A172 (cell line): ENCODE data around the gene THOC5. TPM values are rescaled to one million over a fixed set of nuclear protein-coding genes. Genes with fewer than 3 reads are reported as not detected.
A peak's percentile ranks its signal among the peaks of the same experiment; 100 is the strongest.

ENCODE experiments used
- DNase-seq: peaks from one replicate; pipeline ENCODE4 v3.0.0-alpha.2; 2015; ENCODE audit warnings: low spot score
- total RNA-seq: library from RNA; depleted of rRNA; stranded (reverse); fragments of >200 nt; shearing (Covaris generic); gene quantifications from 2 replicates; pipeline ENCODE4 v1.2.3, GENCODE V29; 2014; rRNA removed

Gene THOC5
- total RNA-seq, 1 experiment from 2014 or later: 42.8 TPM

DNA sequence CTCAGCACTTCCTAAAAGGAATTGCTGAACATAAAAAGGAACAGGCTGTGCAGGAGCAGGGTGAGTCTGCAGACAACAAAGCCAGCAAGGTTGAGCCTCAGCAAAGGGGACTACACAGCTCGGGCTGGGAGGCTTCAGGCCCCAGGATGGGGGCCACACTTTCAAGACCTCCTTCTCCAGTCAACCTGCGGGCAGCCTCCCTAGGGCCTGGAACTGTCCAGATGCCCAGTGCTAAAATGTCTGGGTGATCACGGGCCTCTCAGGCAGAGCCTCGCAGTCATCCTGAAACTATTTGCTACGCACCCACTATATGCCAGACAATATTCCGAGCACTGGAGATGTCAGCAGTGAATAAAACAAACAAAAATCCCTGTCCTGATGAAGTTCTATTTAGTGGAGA is 77.4 kb downstream of the THOC5 start:
- no peak for DNase-seq

DNA sequence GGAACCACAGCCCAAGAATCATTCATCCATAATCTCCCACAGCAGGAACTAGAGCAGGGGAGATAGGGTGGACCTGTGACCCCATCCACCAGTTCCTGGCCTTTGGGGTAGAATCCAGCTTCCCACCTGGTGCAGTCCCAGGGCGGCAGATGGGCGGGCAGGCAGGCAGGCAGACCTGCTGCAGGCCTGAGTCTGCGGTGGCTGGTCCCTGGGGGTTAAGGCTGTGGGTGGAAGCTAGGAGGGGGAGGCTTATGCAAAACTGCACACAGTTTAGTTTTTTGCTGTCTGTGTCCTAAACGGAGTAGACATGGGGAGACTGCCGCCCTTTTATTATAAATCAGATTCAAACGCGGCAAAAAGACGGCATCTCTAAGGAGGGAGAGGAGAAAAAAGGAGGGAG is 78.0 kb downstream of the THOC5 start:
- DNase-seq: no peak

- no peak for DNase-seq
Measured at GRCh38 chr22:29473001-29473400, 80.6 kb downstream of the THOC5 start.

DNA sequence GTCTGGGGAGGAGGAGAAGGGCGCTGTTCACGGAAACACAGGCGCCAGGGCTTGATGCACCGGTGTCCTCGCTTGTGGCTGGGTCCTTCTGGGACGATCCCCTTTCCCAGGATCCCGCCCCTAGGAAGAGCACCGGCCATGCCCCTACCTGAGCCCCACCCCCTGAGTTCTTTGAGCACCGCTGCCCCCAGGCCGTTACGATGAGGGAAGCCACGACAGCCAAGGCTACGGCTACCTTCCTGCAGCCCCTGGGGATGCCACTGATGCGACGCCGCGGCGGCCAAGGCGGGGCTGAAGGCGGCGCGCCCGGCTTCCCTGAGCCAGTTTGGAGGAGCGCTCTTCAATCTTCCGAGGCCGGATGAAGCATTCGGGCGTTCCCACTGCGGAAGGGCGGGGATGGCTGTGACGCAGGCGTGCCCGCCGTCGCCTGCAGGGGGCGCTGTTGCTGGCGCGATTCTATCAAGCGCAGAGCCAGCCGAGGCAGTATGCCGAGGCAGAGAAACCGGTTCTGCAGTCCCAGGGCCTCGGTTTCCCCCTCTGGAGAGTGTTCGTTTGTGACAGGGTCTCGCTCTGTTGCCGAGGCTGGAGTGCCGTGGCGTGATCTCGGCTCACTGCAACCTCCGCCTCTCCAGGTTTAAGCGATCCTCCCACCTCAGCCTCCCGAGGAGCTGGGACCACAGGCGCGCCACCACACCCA is 83.2 kb downstream of the THOC5 start:
- DNase-seq: peak; percentile 38

DNA sequence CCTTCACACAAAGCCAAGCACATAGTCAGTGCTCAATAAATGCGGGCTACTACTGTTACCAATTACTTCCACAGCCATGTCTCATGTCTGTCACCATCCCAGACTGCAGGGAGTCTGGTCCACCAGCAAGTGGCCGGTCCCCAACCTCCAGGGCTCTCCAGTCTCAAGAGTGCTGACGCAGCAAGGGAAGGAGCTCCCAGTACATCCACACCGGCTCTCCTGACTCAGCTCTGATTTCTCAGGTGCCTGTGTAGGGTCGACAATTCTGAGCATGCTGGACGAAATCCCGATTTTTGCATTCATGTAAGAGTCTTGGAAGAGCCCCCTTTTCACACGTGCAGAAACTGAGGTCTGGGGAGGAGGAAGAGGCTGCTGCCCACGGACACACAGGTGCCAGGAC is 83.8 kb downstream of the THOC5 start:
- DNase-seq: no peak

GRCh38 chr22:29464581-29464980 is 89.0 kb downstream of the THOC5 start:
- DNase-seq: no peak

- no peak for DNase-seq
Measured at GRCh38 chr22:29463629-29464028, 89.9 kb downstream of the THOC5 start.

DNA sequence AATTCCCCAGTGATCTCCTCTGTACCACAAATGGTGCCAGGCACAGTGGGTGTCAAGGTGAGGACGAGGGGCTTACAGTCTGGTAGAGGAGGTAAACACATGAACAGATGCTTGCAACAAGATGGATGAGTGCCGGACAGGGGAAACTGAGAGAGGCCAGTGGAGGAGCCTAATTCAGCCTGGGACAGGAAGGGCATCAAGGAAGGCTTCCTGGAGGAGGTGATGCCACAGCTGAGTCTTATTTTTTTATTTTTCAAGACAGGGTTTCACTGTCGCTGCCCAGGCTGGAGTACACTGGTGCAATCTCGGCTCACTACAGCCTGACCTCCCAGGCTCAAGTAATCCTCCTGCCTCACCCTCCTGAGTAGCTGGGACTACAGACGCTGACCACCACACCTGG is 92.3 kb downstream of the THOC5 start:
- no peak for DNase-seq

- DNase-seq: no peak
Measured at GRCh38 chr22:29459773-29460172, 93.8 kb downstream of the THOC5 start.

- DNase-seq: no peak
Measured at GRCh38 chr22:29458551-29458950, 95.0 kb downstream of the THOC5 start.

DNA sequence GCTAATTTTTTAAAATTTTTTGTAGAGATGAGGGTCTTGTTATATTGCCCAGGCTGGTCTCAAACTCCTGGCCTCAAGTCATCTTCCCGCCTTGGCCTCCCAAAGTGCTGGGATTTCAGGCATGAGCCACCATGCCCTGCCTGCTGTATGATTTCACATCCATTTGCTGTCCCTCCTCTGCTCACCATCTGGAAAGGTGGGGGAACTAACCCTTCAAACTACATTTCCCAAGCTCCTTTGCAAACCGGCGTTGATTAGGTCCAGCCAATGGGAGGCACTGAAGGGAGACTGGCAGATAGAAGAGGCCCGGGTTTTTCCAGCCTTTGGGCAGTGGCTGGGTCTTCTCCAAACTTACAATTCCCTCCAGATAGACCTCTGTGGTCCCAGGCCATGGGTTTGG is 95.8 kb downstream of the THOC5 start:
- peak; percentile 35 for DNase-seq

DNA sequence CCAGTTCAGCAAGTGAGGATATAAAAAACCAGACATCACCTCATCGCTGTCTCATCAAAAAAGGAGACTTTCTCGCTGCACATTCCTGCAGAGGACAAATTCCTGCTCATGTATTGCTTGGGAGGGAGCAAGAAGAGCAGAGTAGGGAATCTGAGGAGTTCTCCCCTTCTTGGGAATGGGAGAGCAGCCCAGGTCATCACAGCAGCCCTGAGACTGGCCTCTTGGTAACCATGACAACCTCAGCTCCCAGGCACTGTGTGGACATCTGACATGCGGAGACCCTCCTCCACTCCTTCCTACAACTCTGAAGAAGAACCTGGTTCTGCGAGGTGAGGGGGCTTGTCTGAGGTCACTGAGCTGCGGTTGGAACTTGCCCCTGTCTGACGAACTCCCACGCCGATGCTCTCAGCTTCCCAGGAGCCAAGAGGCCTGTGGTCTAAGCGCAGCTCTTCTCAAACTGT is 97.3 kb downstream of the THOC5 start:
- no peak for DNase-seq

Other genes with a start within 250 kb of the THOC5 start
- gene GAS2L1, start 247.1 kb downstream of the THOC5 start, total RNA-seq: 27.5 and 32.1 TPM in 2 replicates
- not detected in 2 replicates for gene RASL10A, start 238.1 kb downstream of the THOC5 start, total RNA-seq
- 33.2 and 35.8 TPM in 2 replicates for gene AP1B1, start 165.2 kb downstream of the THOC5 start, total RNA-seq
- gene RFPL1, start 115.2 kb downstream of the THOC5 start, total RNA-seq: not detected in 2 replicates
- not detected in 2 replicates for gene NEFH, start 73.5 kb downstream of the THOC5 start, total RNA-seq
- 88.8 and 95.7 TPM in 2 replicates for gene NIPSNAP1, start 27.4 kb upstream of the THOC5 start, total RNA-seq
- 3.7 and 5.3 TPM in 2 replicates for gene NF2, start 49.9 kb upstream of the THOC5 start, total RNA-seq
- 0.19 TPM in 2 replicates for gene CABP7, start 166.2 kb upstream of the THOC5 start, total RNA-seq
- gene ZMAT5, start 213.2 kb upstream of the THOC5 start, total RNA-seq: 12.0 and 22.0 TPM in 2 replicates
- 63.4 and 63.8 TPM in 2 replicates for gene UQCR10, start 213.6 kb upstream of the THOC5 start, total RNA-seq